HCT116 (cell line): ENCODE results near the gene CCNL1.

ENCODE experiments used
- EZH2 ChIP-seq: fragments of 200-600 bp; sonication (generic); IDR thresholded peaks from 2 replicates; pipeline ENCODE4 v1.6.1; 2017; ENCODE audit warnings: antibody characterized with exemption, mixed run types
- EZH2phosphoT487 ChIP-seq: fragments of 200-600 bp; IDR thresholded peaks from 2 replicates; pipeline ENCODE4 v1.6.1; 2018; ENCODE audit warnings: antibody characterized with exemption, borderline replicate concordance
- POLR2A ChIP-seq: IDR thresholded peaks from 2 replicates; pipeline ENCODE4 v1.7.0; 2011; ENCODE audit warnings: borderline replicate concordance; ENCODE audit not compliant: insufficient read depth, insufficient read length; ENCODE audit errors: extremely low read depth
- SIN3A ChIP-seq: IDR thresholded peaks from 2 replicates; pipeline ENCODE4 v1.6.1; 2012; ENCODE audit warnings: low read depth
- SRF ChIP-seq: IDR thresholded peaks from 2 replicates; pipeline ENCODE4 v1.6.1; 2012; ENCODE audit warnings: low read depth
- TCF7L2 ChIP-seq: IDR thresholded peaks from 2 replicates; pipeline ENCODE4 v1.7.0; 2011; ENCODE audit warnings: borderline replicate concordance, inconsistent platforms; ENCODE audit not compliant: insufficient read depth, insufficient read length; ENCODE audit errors: extremely low read depth
- YY1 ChIP-seq: IDR thresholded peaks from 2 replicates; pipeline ENCODE4 v1.6.1; 2011; ENCODE audit warnings: low read length, low read depth, moderate library complexity, mild to moderate bottlenecking; ENCODE audit not compliant: insufficient replicate concordance; ENCODE audit errors: extremely low read depth
- ZNF274 ChIP-seq: fragments of 200-500 bp; sonication (Bioruptor generic); IDR thresholded peaks from 2 replicates; pipeline ENCODE4 v1.6.1; 2014; ENCODE audit warnings: mild to moderate bottlenecking, low read depth, low read length, inconsistent platforms
- TF ChIP-seq, protein P1 (sequence below), 3 experiments: fragments of 200-600 bp in 1 of 3; sonication (generic) in 1 of 3; IDR thresholded peaks in 2 of 3; conservative IDR thresholded peaks in 1 of 3; 2 replicates each; pipeline ENCODE4 v1.5.1; 2012 to 2017; ENCODE audit warnings: low read depth in 2 of 3, low read length in 2 of 3, antibody characterized with exemption in 1 of 3, borderline replicate concordance in 1 of 3, control low read depth in 1 of 3, mild to moderate bottlenecking in 1 of 3, mixed read lengths in 1 of 3, mixed run types in 1 of 3, moderate library complexity in 1 of 3; ENCODE audit not compliant: insufficient read depth in 1 of 3
- TF ChIP-seq, protein P2 (sequence below): IDR thresholded peaks from 2 replicates; pipeline ENCODE4 v1.6.1; 2012

DNA sequence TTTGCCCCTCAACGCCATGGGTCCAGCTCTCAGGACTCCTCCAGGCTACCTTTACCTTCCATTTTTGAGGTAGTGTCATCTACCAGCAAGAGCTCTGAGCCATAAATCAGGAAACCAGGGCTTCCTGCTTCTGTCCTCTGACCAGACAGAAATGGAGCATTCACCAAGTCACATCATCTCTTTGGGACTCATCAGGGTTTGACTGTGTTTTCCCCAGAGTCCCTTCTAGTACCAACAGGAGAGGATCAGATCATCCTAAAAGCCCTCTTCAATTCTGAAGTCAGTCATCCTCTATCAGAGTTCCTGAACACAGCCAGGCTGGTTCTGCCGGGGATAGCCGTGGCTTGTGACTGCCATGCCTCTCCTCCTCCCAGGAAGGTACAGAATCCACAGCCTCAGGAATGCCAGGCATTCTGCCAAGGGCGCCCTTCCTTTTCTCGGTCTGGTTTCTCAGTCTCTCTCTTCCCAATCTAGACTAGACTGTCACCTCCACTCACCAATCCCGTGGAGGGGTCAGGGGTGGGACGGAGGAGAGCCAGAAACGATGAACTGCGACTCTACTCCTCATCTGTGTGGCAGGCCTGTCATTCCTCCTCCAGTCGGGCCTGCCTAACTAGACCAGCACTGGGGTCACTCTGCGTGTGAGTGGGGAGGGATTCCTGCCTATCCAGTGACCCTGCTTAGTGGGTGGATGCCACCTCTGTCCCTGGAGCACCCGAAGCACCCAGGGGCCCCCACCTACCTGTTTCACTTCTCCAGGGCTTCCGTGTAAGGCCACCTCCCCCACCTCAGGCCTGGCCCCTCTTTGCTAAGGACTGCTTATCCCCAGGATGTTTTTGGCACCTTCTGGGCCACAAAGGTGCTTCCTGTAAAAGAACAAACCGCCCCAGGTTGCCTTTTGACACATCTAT lies 30.9 kb downstream of the CCNL1 start:
- TF ChIP-seq, protein P1, sequence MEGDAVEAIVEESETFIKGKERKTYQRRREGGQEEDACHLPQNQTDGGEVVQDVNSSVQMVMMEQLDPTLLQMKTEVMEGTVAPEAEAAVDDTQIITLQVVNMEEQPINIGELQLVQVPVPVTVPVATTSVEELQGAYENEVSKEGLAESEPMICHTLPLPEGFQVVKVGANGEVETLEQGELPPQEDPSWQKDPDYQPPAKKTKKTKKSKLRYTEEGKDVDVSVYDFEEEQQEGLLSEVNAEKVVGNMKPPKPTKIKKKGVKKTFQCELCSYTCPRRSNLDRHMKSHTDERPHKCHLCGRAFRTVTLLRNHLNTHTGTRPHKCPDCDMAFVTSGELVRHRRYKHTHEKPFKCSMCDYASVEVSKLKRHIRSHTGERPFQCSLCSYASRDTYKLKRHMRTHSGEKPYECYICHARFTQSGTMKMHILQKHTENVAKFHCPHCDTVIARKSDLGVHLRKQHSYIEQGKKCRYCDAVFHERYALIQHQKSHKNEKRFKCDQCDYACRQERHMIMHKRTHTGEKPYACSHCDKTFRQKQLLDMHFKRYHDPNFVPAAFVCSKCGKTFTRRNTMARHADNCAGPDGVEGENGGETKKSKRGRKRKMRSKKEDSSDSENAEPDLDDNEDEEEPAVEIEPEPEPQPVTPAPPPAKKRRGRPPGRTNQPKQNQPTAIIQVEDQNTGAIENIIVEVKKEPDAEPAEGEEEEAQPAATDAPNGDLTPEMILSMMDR (IDR thresholded peaks at IDR 0.05 in 2 of 3, conservative IDR thresholded peaks at IDR 0.05 in 1 of 3; ENCODE audit: borderline replicate concordance in 1 of 3, insufficient read depth in 1 of 3, low read depth in 2 of 3, low read length in 2 of 3), result no peak
- TF ChIP-seq EZH2, result no peak
- TF ChIP-seq, protein P2, sequence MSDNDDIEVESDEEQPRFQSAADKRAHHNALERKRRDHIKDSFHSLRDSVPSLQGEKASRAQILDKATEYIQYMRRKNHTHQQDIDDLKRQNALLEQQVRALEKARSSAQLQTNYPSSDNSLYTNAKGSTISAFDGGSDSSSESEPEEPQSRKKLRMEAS, result no peak
- TF ChIP-seq POLR2A, result no peak
- no peak for TF ChIP-seq ZNF274
- no peak for TF ChIP-seq TCF7L2
- TF ChIP-seq YY1, result no peak
- TF ChIP-seq SIN3A, result no peak
- TF ChIP-seq EZH2phosphoT487, result no peak
- TF ChIP-seq SRF, result no peak
